Measurements from ENCODE around the gene AKT3.

Gene AKT3

DNA sequence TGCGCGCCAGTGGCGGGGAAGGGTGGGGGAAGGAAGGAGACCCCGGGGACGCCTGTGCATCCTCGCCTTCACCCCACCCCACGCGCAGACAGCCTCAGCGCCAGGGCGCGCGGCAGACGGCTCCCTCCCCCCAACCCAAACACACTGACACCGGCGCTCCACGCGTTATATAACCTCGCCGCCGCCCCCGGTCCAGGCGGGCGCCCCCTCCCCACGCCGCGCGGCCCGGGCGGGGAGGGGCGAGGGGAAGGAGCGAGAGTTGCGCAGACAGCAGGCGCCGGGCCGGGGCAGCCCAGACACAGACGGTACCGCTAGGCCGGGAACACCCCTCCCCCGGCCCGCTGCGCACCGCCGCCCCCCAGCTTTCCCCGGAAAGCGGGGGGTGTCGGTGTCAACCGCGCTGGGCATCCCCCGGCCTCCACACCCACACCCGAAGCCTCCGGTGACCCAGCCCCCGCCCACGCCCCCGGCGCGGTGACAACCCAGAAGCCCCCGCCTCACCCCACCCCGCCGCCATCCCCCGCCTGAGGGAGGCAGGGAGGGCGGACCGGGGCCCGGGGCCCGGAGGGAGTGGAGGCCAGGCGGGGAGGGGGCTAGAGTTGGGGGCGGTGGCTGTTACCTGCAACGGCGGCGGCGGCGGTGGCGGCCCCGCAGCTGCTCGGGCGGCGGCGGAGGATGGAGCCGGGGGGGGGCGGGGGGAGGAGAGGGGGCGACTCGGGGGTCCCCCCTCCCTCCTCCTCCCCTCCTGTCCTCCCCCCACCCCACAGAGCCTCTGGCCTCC is 432 bp downstream of the AKT3 start:
- no peak for TF ChIP-seq CTCF (IDR thresholded peaks at IDR 0.05; ENCODE audit: low read depth, low read length)
- peak overlapping the region; percentile 66 to 79 for H3K4me3 ChIP-seq (replicated peaks in 1 of 2; ENCODE audit: low read depth in 2 of 2, low read length in 2 of 2)
- no peak for DNase-seq (ENCODE audit: low read depth in 2 of 2)

DNA sequence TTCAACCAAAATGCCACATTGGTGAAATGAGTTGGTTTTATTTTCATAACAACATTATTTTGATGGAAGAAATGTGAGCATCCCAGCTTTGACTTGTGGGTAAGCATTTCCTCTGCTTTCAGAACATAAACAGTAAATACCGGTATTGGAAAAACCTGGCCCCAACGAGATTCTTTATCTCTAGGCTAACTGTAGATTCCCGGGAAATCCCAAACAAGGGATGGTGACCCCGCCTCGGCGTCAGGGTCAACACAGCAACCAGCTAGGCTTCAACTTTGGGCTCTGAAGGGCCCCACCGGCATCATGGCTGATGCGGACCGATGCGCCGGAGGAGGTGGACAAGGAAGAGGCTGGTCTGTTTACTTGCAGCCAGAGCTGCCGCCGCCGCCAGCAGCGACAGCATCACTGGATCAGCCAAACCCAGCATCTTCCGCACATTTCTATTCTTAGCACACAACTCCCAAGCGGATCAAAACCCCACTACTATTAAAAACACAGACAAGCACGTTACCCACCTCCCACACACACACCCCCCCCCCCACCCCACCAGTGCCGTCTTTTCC is 1.1 kb downstream of the AKT3 start:
- peak; percentile 73 to 77 for DNase-seq (ENCODE audit: low read depth in 2 of 2)
- H3K4me3 ChIP-seq (replicated peaks in 1 of 2; ENCODE audit: low read depth in 2 of 2, low read length in 2 of 2), result peak overlapping the region; percentile 66 to 79
- TF ChIP-seq CTCF (IDR thresholded peaks at IDR 0.05; ENCODE audit: low read depth, low read length), result no peak

GRCh38 chr1:243848165-243848857 is 1.7 kb downstream of the AKT3 start:
- no peak for TF ChIP-seq CTCF (IDR thresholded peaks at IDR 0.05; ENCODE audit: low read depth, low read length)
- no peak for DNase-seq (ENCODE audit: low read depth in 2 of 2)
- peak overlapping the region; percentile 66 to 79 for H3K4me3 ChIP-seq (replicated peaks in 1 of 2; ENCODE audit: low read depth in 2 of 2, low read length in 2 of 2)

GRCh38 chr1:243846761-243847160 is 3.3 kb downstream of the AKT3 start:
- no peak for TF ChIP-seq CTCF (IDR thresholded peaks at IDR 0.05; ENCODE audit: low read depth, low read length)
- H3K4me3 ChIP-seq (replicated peaks in 1 of 2; ENCODE audit: low read depth in 2 of 2, low read length in 2 of 2), result no peak overlapping the region
- DNase-seq (ENCODE audit: low read depth in 2 of 2), result no peak

GRCh38 chr1:243845888-243846287 is 4.2 kb downstream of the AKT3 start:
- DNase-seq (ENCODE audit: low read depth in 2 of 2), result no peak
- no peak for TF ChIP-seq CTCF (IDR thresholded peaks at IDR 0.05; ENCODE audit: low read depth, low read length)
- H3K4me3 ChIP-seq (replicated peaks in 1 of 2; ENCODE audit: low read depth in 2 of 2, low read length in 2 of 2), result no peak overlapping the region

DNA sequence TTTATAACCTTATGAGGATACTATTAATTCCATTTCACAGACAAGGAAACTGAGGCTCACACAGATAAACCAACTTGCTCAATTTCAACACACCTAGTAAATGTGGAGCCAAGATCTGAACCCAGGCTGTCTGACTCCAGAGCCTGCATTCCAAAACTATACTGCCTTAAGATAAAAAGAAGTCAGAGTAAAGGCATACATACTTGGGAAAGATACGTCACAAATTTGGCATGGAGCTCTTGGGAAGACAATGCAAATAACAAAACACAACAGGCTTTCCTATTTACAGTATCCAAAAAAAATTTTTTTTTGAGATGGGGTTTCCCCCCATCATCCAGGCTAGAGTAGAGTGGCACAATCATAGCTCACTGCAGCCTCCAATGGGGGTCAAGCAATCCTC is 5.9 kb downstream of the AKT3 start:
- TF ChIP-seq CTCF (IDR thresholded peaks at IDR 0.05; ENCODE audit: low read depth, low read length), result no peak
- H3K4me3 ChIP-seq (replicated peaks in 1 of 2; ENCODE audit: low read depth in 2 of 2, low read length in 2 of 2), result no peak overlapping the region
- DNase-seq (ENCODE audit: low read depth in 2 of 2), result peak; percentile 37 to 46
